Stomach (tissue), 4 donors: ENCODE data around the gene COTL1.

ENCODE experiments used
- POLR2A ChIP-seq, 4 donors: fragments of 450-650 bp; IDR thresholded peaks; one replicate each; pipeline ENCODE4 v1.6.1; 2016; ENCODE audit warnings: antibody characterized with exemption in 4 of 4, control low read depth in 2 of 4, mild to moderate bottlenecking in 1 of 4, moderate library complexity in 1 of 4
- TF ChIP-seq, protein P1 (sequence below), 7 experiments: fragments of 450-650 bp in 4 of 7; fragments of 200-600 bp in 3 of 7; sonication (generic) in 3 of 7; IDR thresholded peaks; one replicate each; pipeline ENCODE4 v1.5.1; 2016 to 2019; ENCODE audit warnings: antibody characterized with exemption in 7 of 7, control low read depth in 2 of 7, mild to moderate bottlenecking in 1 of 7

DNA sequence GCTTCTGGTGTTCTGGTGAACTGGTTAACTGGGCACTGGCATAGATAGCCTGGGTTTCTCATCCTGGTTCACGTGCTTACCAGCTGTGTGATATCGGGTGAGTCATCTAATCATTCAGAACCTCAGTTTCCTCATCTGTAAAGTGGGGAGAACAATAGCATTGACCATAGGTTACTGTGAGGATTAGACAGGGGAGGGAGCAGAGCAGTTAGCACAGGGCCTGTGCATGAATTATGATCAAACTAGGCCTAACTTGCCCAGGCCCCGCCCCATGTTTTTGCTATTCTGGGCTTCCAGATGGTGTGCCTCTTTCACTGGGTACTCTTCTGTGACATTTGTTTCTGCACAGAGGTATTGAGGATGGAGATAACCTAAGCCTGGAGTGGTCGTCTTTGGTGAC, 25.8 kb upstream of the COTL1 start:
- TF ChIP-seq POLR2A (IDR thresholded peaks at IDR 0.05), result no peak
- TF ChIP-seq, protein P1, sequence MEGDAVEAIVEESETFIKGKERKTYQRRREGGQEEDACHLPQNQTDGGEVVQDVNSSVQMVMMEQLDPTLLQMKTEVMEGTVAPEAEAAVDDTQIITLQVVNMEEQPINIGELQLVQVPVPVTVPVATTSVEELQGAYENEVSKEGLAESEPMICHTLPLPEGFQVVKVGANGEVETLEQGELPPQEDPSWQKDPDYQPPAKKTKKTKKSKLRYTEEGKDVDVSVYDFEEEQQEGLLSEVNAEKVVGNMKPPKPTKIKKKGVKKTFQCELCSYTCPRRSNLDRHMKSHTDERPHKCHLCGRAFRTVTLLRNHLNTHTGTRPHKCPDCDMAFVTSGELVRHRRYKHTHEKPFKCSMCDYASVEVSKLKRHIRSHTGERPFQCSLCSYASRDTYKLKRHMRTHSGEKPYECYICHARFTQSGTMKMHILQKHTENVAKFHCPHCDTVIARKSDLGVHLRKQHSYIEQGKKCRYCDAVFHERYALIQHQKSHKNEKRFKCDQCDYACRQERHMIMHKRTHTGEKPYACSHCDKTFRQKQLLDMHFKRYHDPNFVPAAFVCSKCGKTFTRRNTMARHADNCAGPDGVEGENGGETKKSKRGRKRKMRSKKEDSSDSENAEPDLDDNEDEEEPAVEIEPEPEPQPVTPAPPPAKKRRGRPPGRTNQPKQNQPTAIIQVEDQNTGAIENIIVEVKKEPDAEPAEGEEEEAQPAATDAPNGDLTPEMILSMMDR (IDR thresholded peaks at IDR 0.05), result no peak
